ENCODE data around the gene DCHS2. TPM values are rescaled to one million over a fixed set of nuclear protein-coding genes. Genes with fewer than 3 reads are reported as not detected.

Gene DCHS2
- total and polyA plus RNA-seq, 2 of the 8 experiments (the other 6 are each of a cell fraction or from before 2014, with no cell fraction given): 0.54 to 2.6 TPM

DNA sequence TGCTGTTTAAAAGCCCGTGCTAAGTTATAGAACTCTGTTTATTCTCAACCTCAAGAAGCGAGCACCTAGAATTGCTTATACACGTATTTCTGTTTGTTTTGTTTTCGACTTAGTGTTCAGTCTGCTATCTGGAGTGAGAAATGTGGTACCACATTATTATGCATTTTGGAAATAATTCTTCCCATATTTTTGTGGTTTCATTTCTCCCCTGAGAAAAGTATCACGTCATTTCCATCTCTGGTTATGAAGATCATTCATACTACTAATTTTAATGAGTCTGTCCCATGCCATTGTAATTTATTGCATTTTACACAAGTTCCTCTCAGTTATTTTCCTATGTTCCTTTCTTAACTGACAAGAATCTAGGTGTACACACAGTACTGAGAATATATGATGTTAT lies 186.0 kb downstream of the DCHS2 start:
- ChIA-PET CTCF (ENCODE audit: partially characterized antibody) (no interaction called here), POLR2A (ENCODE audit: partially characterized antibody) (no interaction called here)
- H3K4ac ChIP-seq (replicated peaks; ENCODE audit: insufficient read length, low read depth, low read length): no peak overlapping the region
- no peak overlapping the region for H2BK20ac ChIP-seq (ENCODE audit: low read length)
- no peaks in the 10 kb centered on the region for H4K20me1 ChIP-seq (replicated peaks in 1 of 2; ENCODE audit: control insufficient read depth in 1 of 2, insufficient read depth in 2 of 2, low read length in 2 of 2)
- no peak overlapping the region for H2BK15ac ChIP-seq (ENCODE audit: low read length)
- no peak overlapping the region for H3K4me2 ChIP-seq (ENCODE audit: insufficient read depth in 1 of 2, low read depth in 2 of 2, low read length in 2 of 2)
- H4K5ac ChIP-seq (ENCODE audit: insufficient read length, low read depth, low read length): no peak overlapping the region
- H2AFZ ChIP-seq (ENCODE audit: low read length): no peak overlapping the region
- H2BK12ac ChIP-seq (ENCODE audit: low read depth, low read length): no peak overlapping the region
- no peak overlapping the region for H3K56ac ChIP-seq (replicated peaks; ENCODE audit: insufficient read length, low read depth, low read length)
- no peaks in the 10 kb centered on the region for H3K79me1 ChIP-seq (ENCODE audit: low read depth, low read length)
- no peak overlapping the region for H3K4me3 ChIP-seq (ENCODE audit: extremely low read depth in 1 of 4, insufficient read depth in 2 of 4, low read depth in 3 of 4, low read length in 4 of 4)
- no peak overlapping the region for H3K14ac ChIP-seq (ENCODE audit: insufficient read length)
- DNase-seq (ENCODE audit: low read depth in 1 of 2, low spot score in 2 of 2) (no peak), FAIRE-seq (no peak)
- no peaks in the 10 kb centered on the region for H3K4me1 ChIP-seq (replicated peaks in 1 of 4; ENCODE audit: control insufficient read depth in 3 of 4, insufficient read depth in 4 of 4, low read length in 3 of 4)
- TF ChIP-seq JUN (IDR thresholded peaks at IDR 0.05; ENCODE audit: low read depth, low read length) (no peak), POU5F1 (IDR thresholded peaks at IDR 0.05; ENCODE audit: low read depth, low read length) (no peak), CEBPB (IDR thresholded peaks at IDR 0.05; ENCODE audit: low read depth, low read length) (no peak), PHF8 (conservative IDR thresholded peaks at IDR 0.05; ENCODE audit: low read depth, low read length) (no peak), SUZ12 (IDR thresholded peaks at IDR 0.05; ENCODE audit: low read length) (no peak), TBP (IDR thresholded peaks at IDR 0.05; ENCODE audit: low read depth, low read length) (no peak), MAFK (IDR thresholded peaks at IDR 0.05; ENCODE audit: low read depth, low read length) (no peak), RNF2 (IDR thresholded peaks at IDR 0.05; ENCODE audit: borderline replicate concordance, low read depth, low read length, missing control alignments, poor library complexity, severe bottlenecking) (no peak), HDAC6 (IDR thresholded peaks at IDR 0.05; ENCODE audit: low read depth, low read length) (no peak), NRF1 (IDR thresholded peaks at IDR 0.05; ENCODE audit: low read depth, low read length) (no peak), SP4 (IDR thresholded peaks at IDR 0.05; ENCODE audit: low read length) (no peak), CHD2 (IDR thresholded peaks at IDR 0.05; ENCODE audit: low read length) (no peak), TCF12 (IDR thresholded peaks at IDR 0.05; ENCODE audit: low read depth, low read length) (no peak), EGR1 (IDR thresholded peaks at IDR 0.05; ENCODE audit: borderline replicate concordance, low read depth, low read length) (no peak)
- TF ChIP-seq, protein P1, sequence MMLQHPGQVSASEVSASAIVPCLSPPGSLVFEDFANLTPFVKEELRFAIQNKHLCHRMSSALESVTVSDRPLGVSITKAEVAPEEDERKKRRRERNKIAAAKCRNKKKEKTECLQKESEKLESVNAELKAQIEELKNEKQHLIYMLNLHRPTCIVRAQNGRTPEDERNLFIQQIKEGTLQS (IDR thresholded peaks at IDR 0.05; ENCODE audit: insufficient read depth, low read depth, low read length): no peak
- H3K27ac ChIP-seq (ENCODE audit: low read depth, low read length): no peak overlapping the region
- H3K9me3 ChIP-seq (ENCODE audit: insufficient read depth in 2 of 2, low read depth in 1 of 2, low read length in 1 of 2): peaks cover 0 to 5% of the 10 kb centered on the region in 2 experiments; a peak in 1 of 4 replicates
- H3K79me2 ChIP-seq (ENCODE audit: control insufficient read depth in 1 of 2, insufficient read depth in 2 of 2, low read length in 2 of 2): no peaks in the 10 kb centered on the region
- H3K18ac ChIP-seq (ENCODE audit: extremely low read depth, low read length): no peak overlapping the region
- H3K9ac ChIP-seq (replicated peaks in 1 of 4; ENCODE audit: extremely low read depth in 1 of 4, low read depth in 3 of 4, low read length in 3 of 4): no peak overlapping the region
- H3K27me3 ChIP-seq (replicated peaks in 1 of 4; ENCODE audit: control insufficient read depth in 3 of 4, extremely low read depth in 1 of 4, insufficient read depth in 3 of 4, low read length in 3 of 4): no peaks in the 10 kb centered on the region
- 88% methylated on average over 5 of the region's 5 CpGs; no CpG with 5 or more reads in 1 of the 2 experiments for WGBS, 2 experiments (ENCODE audit: extremely low coverage in 1 of 2, insufficient coverage in 1 of 2, insufficient read length in 1 of 2, insufficient replicate concordance in 2 of 2, low coverage in 1 of 2, low lambda C conversion rate in 2 of 2, missing lambda C conversion rate in 1 of 2)
- no peak overlapping the region for H2AK5ac ChIP-seq (ENCODE audit: low read depth, low read length)
- H2BK120ac ChIP-seq (replicated peaks; ENCODE audit: low read depth, low read length): no peak overlapping the region
- H3K36me3 ChIP-seq (ENCODE audit: control insufficient read depth in 2 of 4, insufficient read depth in 4 of 4, low read length in 3 of 4): no peaks in the 10 kb centered on the region
- H3K23ac ChIP-seq (ENCODE audit: insufficient read length): no peak overlapping the region
- no peak overlapping the region for H4K91ac ChIP-seq (replicated peaks; ENCODE audit: insufficient read length, low read length)
- H4K8ac ChIP-seq (ENCODE audit: extremely low read depth, insufficient read depth, low read length): no peak overlapping the region
- no peak overlapping the region for H2BK5ac ChIP-seq (ENCODE audit: low read depth, low read length)
- H3K23me2 ChIP-seq (ENCODE audit: low read depth, low read length): no peaks in the 10 kb centered on the region

Measured in H1 (cell line).